Measurements from ENCODE around the gene MYCN.

Gene MYCN

GRCh38 chr2:15980605-15981098 lies 40.3 kb downstream of the MYCN start:
- no peak for DNase-seq

GRCh38 chr2:15981646-15982045 lies 41.3 kb downstream of the MYCN start:
- no peak for DNase-seq

GRCh38 chr2:15982285-15983044 lies 42.1 kb downstream of the MYCN start:
- DNase-seq = no peak

- no peak for DNase-seq
These were observed 43.1 kb downstream of the MYCN start for GRCh38 chr2:15983496-15983895.

- peak; percentile 90 for DNase-seq
These were observed 44.3 kb downstream of the MYCN start for GRCh38 chr2:15984368-15985255.

GRCh38 chr2:15985531-15985930 lies 45.2 kb downstream of the MYCN start:
- no peak for DNase-seq

GRCh38 chr2:15986068-15986560 lies 45.8 kb downstream of the MYCN start:
- no peak for DNase-seq

GRCh38 chr2:15986644-15987043 lies 46.3 kb downstream of the MYCN start:
- DNase-seq = no peak

GRCh38 chr2:15988733-15989132 lies 48.4 kb downstream of the MYCN start:
- no peak for DNase-seq

- DNase-seq = no peak
These were observed 49.2 kb downstream of the MYCN start for GRCh38 chr2:15989559-15989958.

- DNase-seq = no peak
These were observed 50.1 kb downstream of the MYCN start for GRCh38 chr2:15990151-15991101.

GRCh38 chr2:15991231-15991630 lies 50.9 kb downstream of the MYCN start:
- no peak for DNase-seq

- DNase-seq = no peak
These were observed 52.3 kb downstream of the MYCN start for GRCh38 chr2:15992457-15993231.

- no peak for DNase-seq
These were observed 52.9 kb downstream of the MYCN start for GRCh38 chr2:15993232-15993610.

GRCh38 chr2:15993666-15994065 lies 53.3 kb downstream of the MYCN start:
- DNase-seq = no peak

GRCh38 chr2:15995603-15996002 lies 55.3 kb downstream of the MYCN start:
- DNase-seq = no peak
